Spleen (tissue), 11 donors: ENCODE data around the gene CCDC174. TPM values are rescaled to one million over a fixed set of nuclear protein-coding genes. Genes with fewer than 3 reads are reported as not detected.

Experiments used
- DNase-seq: peaks from one replicate; pipeline ENCODE4 v3.0.0-alpha.2; 2020
- H3K27ac ChIP-seq, 8 donors: fragments of 200-600 bp; sonication (generic) in 7 of 8; 1 replicate in 4 of 8; 2 replicates in 4 of 8; pipeline versions ENCODE4 v1.5.0 to v1.8.0; 2016 to 2021; ENCODE audit warnings: inconsistent platforms in 4 of 8, mild to moderate bottlenecking in 4 of 8, moderate library complexity in 1 of 8
- H3K27me3 ChIP-seq, 7 donors: fragments of 200-600 bp; sonication (generic) in 6 of 7; replicated peaks in 1 of 7; 1 replicate in 4 of 7; 2 replicates in 3 of 7; pipeline versions ENCODE4 v1.5.0 to v1.8.0; 2016 to 2021; ENCODE audit warnings: inconsistent platforms in 3 of 7, mild to moderate bottlenecking in 1 of 7
- H3K36me3 ChIP-seq, 6 donors: fragments of 200-600 bp; sonication (generic) in 5 of 6; 1 replicate in 4 of 6; 2 replicates in 2 of 6; pipeline versions ENCODE4 v1.5.0 to v1.8.0; 2016 to 2021; ENCODE audit warnings: inconsistent platforms in 2 of 6
- H3K4me1 ChIP-seq, 6 donors: fragments of 200-600 bp; sonication (generic) in 5 of 6; 1 replicate in 3 of 6; 2 replicates in 3 of 6; pipeline versions ENCODE4 v1.5.0 to v1.8.0; 2016 to 2021; ENCODE audit warnings: inconsistent platforms in 3 of 6
- H3K4me3 ChIP-seq, 8 donors: fragments of 200-600 bp; sonication (generic) in 7 of 8; 1 replicate in 4 of 8; 2 replicates in 4 of 8; pipeline versions ENCODE4 v1.5.0 to v1.8.0; 2016 to 2021; ENCODE audit warnings: inconsistent platforms in 4 of 8, mild to moderate bottlenecking in 4 of 8, moderate library complexity in 2 of 8
- H3K9me3 ChIP-seq, 8 donors: fragments of 200-600 bp; sonication (generic) in 7 of 8; 1 replicate in 4 of 8; 2 replicates in 4 of 8; pipeline versions ENCODE4 v1.5.0 to v1.8.0; 2016 to 2021; ENCODE audit warnings: inconsistent platforms in 4 of 8
- CTCF ChIP-seq, 11 experiments: fragments of 200-600 bp in 7 of 11; fragments of 450-650 bp in 4 of 11; sonication (generic) in 4 of 11; IDR thresholded peaks in 8 of 11; conservative IDR thresholded peaks in 3 of 11; 1 replicate in 7 of 11; 2 replicates in 4 of 11; pipeline versions ENCODE4 v1.4.0 to v1.8.0; 2016 to 2021; ENCODE audit warnings: antibody characterized with exemption in 11 of 11, inconsistent platforms in 4 of 11, mild to moderate bottlenecking in 1 of 11
- POLR2A ChIP-seq, 3 donors: fragments of 450-650 bp; IDR thresholded peaks; one replicate each; pipeline ENCODE4 v1.5.1; 2017; ENCODE audit warnings: antibody characterized with exemption in 3 of 3, mild to moderate bottlenecking in 1 of 3
- POLR2AphosphoS5 ChIP-seq, 3 donors: sonication (generic); formaldehyde crosslinking; IDR thresholded peaks; one replicate each; pipeline ENCODE4 v1.5.1; 2017; ENCODE audit warnings: antibody characterized with exemption in 3 of 3
- WGBS, 5 donors: extraction: QIAGEN DNeasy Blood & Tissue Kit in 3 of 5; methylation state at CpG; one replicate each; pipeline versions ENCODE4 v1.1.5 to v1.1.7; 2013 to 2018; 5-methylcytosine and 5-hydroxymethylcytosine counted together
- intact Hi-C: fragments of 100-400 bp; cut with DNase I; formaldehyde crosslinking; loops from one replicate; pipeline ENCODE4 v1.15.0; 2023; ENCODE audit warnings: low total_unique reads
- polyA plus RNA-seq, 3 donors: library from polyadenylated mRNA; stranded (reverse); fragments of 200-250 nt; gene quantifications; one replicate each; pipeline ENCODE4 v1.2.1, GENCODE V29; 2013
- total RNA-seq, 7 donors: library from RNA; depleted of rRNA in 3 of 7; stranded (reverse); fragments of >200 nt in 3 of 7; fragmentation: NEBNext Ultra II Directional in 4 of 7; extraction: Animal tissue kit (Norgen Biotek cat#: 25700) in 4 of 7; gene quantifications; one replicate each; pipeline versions ENCODE4 v1.1.0 to v1.2.1, GENCODE V29; 2016 to 2021
- donor health status: healthy with polysubstance abuse.
- donor health status: DM: no; HTN: no; CAD: no; lungs with moderate emphysema.
- donor health status: DM: no; HTN: no; CAD: no.
- donor health status: Bipolar disorder and iron deficiency.
- donor health status: healthy.
- donor health status: DM: no; HTN: no; CAD: no.
- donor health status: DM: yes; HTN: yes; CAD: no.

CCDC174 gene
- total and polyA plus RNA-seq, 10 donors, result 14.0 to 41.0 (median 29.2) TPM

- no peak overlapping the region for H3K4me3 ChIP-seq
- 71 to 89% (median 82%) methylated on average over 4 of the region's 4 CpGs for WGBS, 5 donors
- TF ChIP-seq POLR2AphosphoS5 (IDR thresholded peaks at IDR 0.05), result no peak
- no peak for TF ChIP-seq POLR2A (IDR thresholded peaks at IDR 0.05)
- no peak for TF ChIP-seq CTCF (IDR thresholded peaks at IDR 0.05 in 8 of 11, conservative IDR thresholded peaks at IDR 0.05 in 3 of 11)
- H3K27ac ChIP-seq, result no peak overlapping the region
- H3K9me3 ChIP-seq, result peaks cover 0 to 5% (median 0%) of the 10 kb centered on the region in 8 donors
- intact Hi-C loops, result no loop called here
- peaks cover 0 to 78% (median 6%) of the 10 kb centered on the region in 7 donors for H3K27me3 ChIP-seq
- no peaks in the 10 kb centered on the region for H3K36me3 ChIP-seq
- no peak for DNase-seq
- H3K4me1 ChIP-seq, result no peaks in the 10 kb centered on the region
Measured at GRCh38 chr3:14609506-14609905, 42.1 kb upstream of the CCDC174 start.

- Histone ChIP-seq H3K36me3 (no peaks in the 10 kb centered on the region), H3K4me1 (no peaks in the 10 kb centered on the region), H3K4me3 (no peak overlapping the region), H3K9me3 (peaks cover 0 to 5% (median 0%) of the 10 kb centered on the region in 8 donors), H3K27ac (no peak overlapping the region), H3K27me3 (peaks cover 0 to 75% (median 6%) of the 10 kb centered on the region in 7 donors)
- DNase-seq, result no peak
- no peak for TF ChIP-seq POLR2AphosphoS5 (IDR thresholded peaks at IDR 0.05)
- TF ChIP-seq CTCF (IDR thresholded peaks at IDR 0.05 in 8 of 11, conservative IDR thresholded peaks at IDR 0.05 in 3 of 11), result no peak
- intact Hi-C loops, result no loop called here
Measured at GRCh38 chr3:14609941-14610340, 41.6 kb upstream of the CCDC174 start.

- Histone ChIP-seq H3K4me1 (no peaks in the 10 kb centered on the region), H3K27me3 (peaks cover 0 to 55% (median 6%) of the 10 kb centered on the region in 7 donors), H3K27ac (no peak overlapping the region), H3K4me3 (no peak overlapping the region), H3K9me3 (peaks cover 0 to 5% (median 0%) of the 10 kb centered on the region in 8 donors), H3K36me3 (no peaks in the 10 kb centered on the region)
- 62 to 91% (median 79%) methylated on average over 1 of the region's 1 CpG for WGBS, 5 donors
- intact Hi-C loops, result no loop called here
- TF ChIP-seq POLR2A (IDR thresholded peaks at IDR 0.05) (no peak), POLR2AphosphoS5 (IDR thresholded peaks at IDR 0.05) (no peak), CTCF (IDR thresholded peaks at IDR 0.05 in 8 of 11, conservative IDR thresholded peaks at IDR 0.05 in 3 of 11) (no peak)
- no peak for DNase-seq
Measured at GRCh38 chr3:14614189-14614588, 37.4 kb upstream of the CCDC174 start.

GRCh38 chr3:14614862-14615261 is 36.7 kb upstream of the CCDC174 start:
- TF ChIP-seq POLR2AphosphoS5 (IDR thresholded peaks at IDR 0.05), result no peak
- TF ChIP-seq CTCF (IDR thresholded peaks at IDR 0.05 in 8 of 11, conservative IDR thresholded peaks at IDR 0.05 in 3 of 11), result no peak
- no peak for TF ChIP-seq POLR2A (IDR thresholded peaks at IDR 0.05)
- Histone ChIP-seq H3K4me1 (no peaks in the 10 kb centered on the region), H3K4me3 (no peak overlapping the region), H3K27me3 (peaks cover 0 to 51% (median 6%) of the 10 kb centered on the region in 7 donors), H3K27ac (no peak overlapping the region), H3K9me3 (peaks cover 0 to 5% (median 0%) of the 10 kb centered on the region in 8 donors), H3K36me3 (no peaks in the 10 kb centered on the region)
- DNase-seq, result no peak
- intact Hi-C loops, result no loop called here
